GM12892 (cell line): ENCODE measurements around the gene ZHX3.

Source experiments
- POLR2A ChIP-seq: IDR thresholded peaks from 2 replicates; pipeline ENCODE4 v1.6.1; 2011; ENCODE audit warnings: low read depth, low read length, control low read depth
- POLR2AphosphoS5 ChIP-seq: IDR thresholded peaks from 2 replicates; pipeline ENCODE4 v1.6.1; 2011; ENCODE audit warnings: low read depth, low read length, control low read depth
- TAF1 ChIP-seq: IDR thresholded peaks from 2 replicates; pipeline ENCODE4 v1.6.1; 2011; ENCODE audit warnings: low read depth, mild to moderate bottlenecking, control low read depth, low read length, borderline replicate concordance

- TF ChIP-seq POLR2AphosphoS5 (no peak), POLR2A (no peak), TAF1 (no peak)
Measured at GRCh38 chr20:41223112-41223511, 94.4 kb downstream of the ZHX3 start.
